H1 (cell line): ENCODE measurements around the gene FAN1. TPM values are rescaled to one million over a fixed set of nuclear protein-coding genes. Genes with fewer than 3 reads are reported as not detected.

Experiments used
- SAP30 ChIP-seq: fragments of 300-600 bp; sonication (generic); IDR thresholded peaks from 2 replicates; pipeline ENCODE4 v1.7.1; 2012; ENCODE audit warnings: low read length, moderate library complexity, mild to moderate bottlenecking, inconsistent platforms; ENCODE audit not compliant: insufficient read depth, insufficient replicate concordance
- polyA plus RNA-seq, 7 experiments: library from polyadenylated mRNA; depleted of rRNA in 3 of 7; stranded (reverse) in 5 of 7; unstranded in 2 of 7; fragments of >200 nt in 5 of 7; fragments of 200-250 nt in 2 of 7; gene quantifications; 1 replicate in 5 of 7; 2 replicates in 1 of 7; 4 replicates in 1 of 7; pipeline versions ENCODE4 v1.2.1 to v1.2.3, GENCODE V29; 2011 to 2013; ENCODE audit warnings: missing spikeins in 2 of 7, mixed read lengths in 2 of 7
- total RNA-seq: library from RNA; stranded (reverse); fragmentation: NEBNext Ultra II Directional; extraction: Animal tissue kit (Norgen Biotek cat#: 25700); gene quantifications from 2 replicates; pipeline ENCODE4 v1.2.1, GENCODE V29; 2021

The FAN1 gene
- total and polyA plus RNA-seq, 2 of the 8 experiments (the other 6 are each of a cell fraction or from before 2014, with no cell fraction given) = 8.6 to 24.9 TPM

- TF ChIP-seq SAP30 = no peak
These were observed 50.1 kb downstream of the FAN1 start (continued) for GRCh38 chr15:30953731-30954378.
